Measurements from ENCODE around the gene VEGFD. TPM values are rescaled to one million over a fixed set of nuclear protein-coding genes. Genes with fewer than 3 reads are reported as not detected.

The VEGFD gene
- total RNA-seq, 3 donors from 2014 or later = 0.55 to 5.8 (median 1.6) TPM

GRCh38 chrX:15418041-15418706 lies 34.0 kb upstream of the VEGFD start:
- DNase-seq = no peak
- intact Hi-C loops (cut with DNase I, micrococcal nuclease) = no loop called here
- ATAC-seq = no peak

GRCh38 chrX:15416133-15416993 lies 32.1 kb upstream of the VEGFD start:
- H3K4me3 ChIP-seq = no peak overlapping the region
- no peaks in the 10 kb centered on the region for H3K36me3 ChIP-seq (ENCODE audit: low read depth)
- TF ChIP-seq CTCF (IDR thresholded peaks at IDR 0.05) = no peak
- no peaks in the 10 kb centered on the region for H3K9me3 ChIP-seq
- DNase-seq (no peak), ATAC-seq (no peak)
- no peaks in the 10 kb centered on the region for H3K4me1 ChIP-seq (ENCODE audit: low read depth)
- intact Hi-C loops (cut with DNase I, micrococcal nuclease) = no loop called here

More at GRCh38 chrX:15418041-15418706, 34.0 kb upstream of the VEGFD start:
- no peak for TF ChIP-seq CTCF (IDR thresholded peaks at IDR 0.05)
- no peaks in the 10 kb centered on the region for H3K4me1 ChIP-seq (ENCODE audit: low read depth)
- no peaks in the 10 kb centered on the region for H3K36me3 ChIP-seq (ENCODE audit: low read depth)
- no peaks in the 10 kb centered on the region for H3K9me3 ChIP-seq
- H3K4me3 ChIP-seq = no peak overlapping the region

GRCh38 chrX:15413101-15413500 lies 28.9 kb upstream of the VEGFD start:
- intact Hi-C loops (cut with DNase I, micrococcal nuclease) = no loop called here
- Histone ChIP-seq H3K9me3 (no peaks in the 10 kb centered on the region), H3K4me1 (ENCODE audit: low read depth) (no peaks in the 10 kb centered on the region), H3K4me3 (no peak overlapping the region), H3K36me3 (ENCODE audit: low read depth) (no peaks in the 10 kb centered on the region)
- no peak for TF ChIP-seq CTCF (IDR thresholded peaks at IDR 0.05)
- ATAC-seq = no peak
- DNase-seq = no peak

GRCh38 chrX:15410947-15411346 lies 26.7 kb upstream of the VEGFD start:
- no peak for ATAC-seq
- no peak for TF ChIP-seq CTCF (IDR thresholded peaks at IDR 0.05)
- intact Hi-C loops (cut with DNase I, micrococcal nuclease) = no loop called here
- Histone ChIP-seq H3K9me3 (no peaks in the 10 kb centered on the region), H3K4me1 (ENCODE audit: low read depth) (no peaks in the 10 kb centered on the region), H3K36me3 (ENCODE audit: low read depth) (no peaks in the 10 kb centered on the region), H3K4me3 (no peak overlapping the region)
- DNase-seq = no peak

- Histone ChIP-seq H3K4me3 (no peak overlapping the region), H3K4me1 (ENCODE audit: low read depth) (no peaks in the 10 kb centered on the region), H3K36me3 (ENCODE audit: low read depth) (no peaks in the 10 kb centered on the region), H3K9me3 (no peaks in the 10 kb centered on the region)
- no peak for DNase-seq
- no peak for ATAC-seq
- intact Hi-C loops (cut with DNase I, micrococcal nuclease) = no loop called here
- no peak for TF ChIP-seq CTCF (IDR thresholded peaks at IDR 0.05)
Observed at GRCh38 chrX:15410430-15410829, 26.2 kb upstream of the VEGFD start.

All from mucosa of descending colon (tissue), 3 donors.